H9 (cell line): ENCODE measurements around the gene SLC35F3. TPM values are rescaled to one million over a fixed set of nuclear protein-coding genes. Genes with fewer than 3 reads are reported as not detected.

ENCODE experiments used
- DNase-seq: peaks from one replicate; pipeline ENCODE4 v3.0.0-alpha.2; 2017
- H2AFZ ChIP-seq: one replicate; pipeline ENCODE4 v1.6.1; 2013; ENCODE audit warnings: mild to moderate bottlenecking, low read length, control low read depth, moderate library complexity
- H2AK5ac ChIP-seq: 2 replicates; pipeline ENCODE4 v1.6.1; 2013; ENCODE audit warnings: low read length, control low read depth, mixed read lengths; ENCODE audit not compliant: insufficient read length
- H2BK120ac ChIP-seq: one replicate; pipeline ENCODE4 v1.6.1; 2013; ENCODE audit warnings: low read depth, mild to moderate bottlenecking, low read length, control low read depth, inconsistent platforms; ENCODE audit not compliant: poor library complexity, severe bottlenecking
- H2BK12ac ChIP-seq: 2 replicates; pipeline ENCODE4 v1.6.1; 2013; ENCODE audit warnings: low read length, control low read depth, mixed read lengths, low read depth; ENCODE audit not compliant: insufficient read length
- H2BK15ac ChIP-seq: 2 replicates; pipeline ENCODE4 v1.6.1; 2013; ENCODE audit warnings: low read depth, low read length, control low read depth
- H2BK20ac ChIP-seq: one replicate; pipeline ENCODE4 v1.6.1; 2013; ENCODE audit warnings: low read depth, mild to moderate bottlenecking, low read length, control low read depth, inconsistent platforms; ENCODE audit not compliant: poor library complexity, severe bottlenecking
- H2BK5ac ChIP-seq: 2 replicates; pipeline ENCODE4 v1.6.1; 2013; ENCODE audit warnings: low read length, control low read depth, mixed read lengths; ENCODE audit not compliant: insufficient read length
- H3K14ac ChIP-seq: 2 replicates; pipeline ENCODE4 v1.6.1; 2013; ENCODE audit warnings: low read length, control low read depth; ENCODE audit not compliant: insufficient read depth
- H3K18ac ChIP-seq: 2 replicates; pipeline ENCODE4 v1.6.1; 2013; ENCODE audit warnings: low read depth, mild to moderate bottlenecking, mixed read lengths, low read length, control low read depth; ENCODE audit not compliant: insufficient read length
- H3K23ac ChIP-seq: 2 replicates; pipeline ENCODE4 v1.6.1; 2013; ENCODE audit warnings: low read length, control low read depth, mixed read lengths, low read depth; ENCODE audit not compliant: insufficient read length
- H3K23me2 ChIP-seq: 2 replicates; pipeline ENCODE4 v1.6.1; 2013; ENCODE audit warnings: low read depth, mild to moderate bottlenecking, mixed read lengths, low read length, control low read depth; ENCODE audit not compliant: insufficient read length, poor library complexity, severe bottlenecking
- H3K27ac ChIP-seq: 2 replicates; pipeline ENCODE4 v1.5.1; 2013; ENCODE audit warnings: low read length, control low read depth, mixed read lengths, low read depth; ENCODE audit not compliant: insufficient read length
- H3K27me3 ChIP-seq: 2 replicates; pipeline ENCODE4 v1.6.1; 2013; ENCODE audit warnings: low read length, control low read depth, inconsistent platforms; ENCODE audit not compliant: insufficient read depth
- H3K4ac ChIP-seq: 2 replicates; pipeline ENCODE4 v1.6.1; 2013; ENCODE audit warnings: low read depth, mild to moderate bottlenecking, control low read depth, inconsistent platforms, low read length, moderate library complexity
- H3K4me1 ChIP-seq: 2 replicates; pipeline ENCODE4 v1.6.1; 2013; ENCODE audit warnings: low read length, control low read depth, inconsistent platforms; ENCODE audit not compliant: insufficient read depth
- H3K4me2 ChIP-seq: 2 replicates; pipeline ENCODE4 v1.6.1; 2013; ENCODE audit warnings: low read length, control low read depth, mixed read lengths; ENCODE audit not compliant: insufficient read length, insufficient read depth
- H3K56ac ChIP-seq: 2 replicates; pipeline ENCODE4 v1.6.1; 2013; ENCODE audit warnings: low read depth, mild to moderate bottlenecking, mixed read lengths, low read length, control low read depth; ENCODE audit not compliant: insufficient read length
- H3K79me1 ChIP-seq: 2 replicates; pipeline ENCODE4 v1.6.1; 2013; ENCODE audit warnings: low read depth, mild to moderate bottlenecking, moderate library complexity, low read length, control low read depth, inconsistent platforms; ENCODE audit not compliant: insufficient read depth, poor library complexity, severe bottlenecking
- H3K79me2 ChIP-seq: 2 replicates; pipeline ENCODE4 v1.6.1; 2013; ENCODE audit warnings: low read length, control low read depth, inconsistent platforms; ENCODE audit not compliant: insufficient read depth
- H3K9ac ChIP-seq: 2 replicates; pipeline ENCODE4 v1.6.1; 2013; ENCODE audit warnings: low read length, control low read depth, mixed read lengths; ENCODE audit not compliant: insufficient read length; ENCODE audit errors: extremely low read depth
- H3K9me3 ChIP-seq: one replicate; pipeline ENCODE4 v1.6.1; 2013; ENCODE audit warnings: low read depth, low read length, inconsistent platforms; ENCODE audit not compliant: control insufficient read depth
- H3T11ph ChIP-seq: one replicate; pipeline ENCODE4 v1.6.1; 2013; ENCODE audit warnings: mild to moderate bottlenecking, low read length, control low read depth, inconsistent platforms
- H4K20me1 ChIP-seq: one replicate; pipeline ENCODE4 v1.6.1; 2013; ENCODE audit not compliant: control insufficient read depth, insufficient read length, insufficient read depth
- H4K5ac ChIP-seq: 2 replicates; pipeline ENCODE4 v1.6.1; 2013; ENCODE audit warnings: low read depth, mild to moderate bottlenecking, mixed read lengths, low read length, control low read depth; ENCODE audit not compliant: insufficient read length
- H4K8ac ChIP-seq: replicated peaks from 2 replicates; pipeline ENCODE4 v1.6.1; 2013; ENCODE audit warnings: low read length, control low read depth, mixed read lengths, low read depth; ENCODE audit not compliant: insufficient read length
- H4K91ac ChIP-seq: 2 replicates; pipeline ENCODE4 v1.6.1; 2013; ENCODE audit warnings: low read depth, mild to moderate bottlenecking, moderate library complexity, mixed read lengths, low read length, control low read depth; ENCODE audit not compliant: insufficient read length
- H3K27ac Mint-ChIP-seq, 3 experiments: 2 replicates in 2 of 3; 3 replicates in 1 of 3; pipeline ENCODE4 v1.8.0; 2020 to 2021; ENCODE audit warnings: mixed read lengths in 3 of 3, mild to moderate bottlenecking in 1 of 3, moderate library complexity in 1 of 3
- H3K27me3 Mint-ChIP-seq: 2 replicates; pipeline ENCODE4 v1.8.0; 2021; ENCODE audit warnings: low read depth, mild to moderate bottlenecking, moderate library complexity, mixed read lengths
- H3K36me3 Mint-ChIP-seq, 3 experiments: 2 replicates in 2 of 3; 3 replicates in 1 of 3; pipeline ENCODE4 v1.8.0; 2020 to 2021; ENCODE audit warnings: low read depth in 3 of 3, mixed read lengths in 3 of 3; ENCODE audit not compliant: insufficient read depth in 1 of 3
- H3K4me1 Mint-ChIP-seq, 2 experiments: 2 replicates each; pipeline ENCODE4 v1.8.0; 2020; ENCODE audit warnings: mixed read lengths in 2 of 2
- H3K4me3 Mint-ChIP-seq, 2 experiments: 2 replicates in 1 of 2; 3 replicates in 1 of 2; pipeline ENCODE4 v1.8.0; 2020 to 2021; ENCODE audit warnings: mild to moderate bottlenecking in 2 of 2, mixed read lengths in 2 of 2, moderate library complexity in 1 of 2
- H3K9me3 Mint-ChIP-seq, 2 experiments: 2 replicates in 1 of 2; 3 replicates in 1 of 2; pipeline ENCODE4 v1.8.0; 2020; ENCODE audit warnings: mild to moderate bottlenecking in 2 of 2, mixed read lengths in 2 of 2, moderate library complexity in 1 of 2
- WGBS: extraction: QIAGEN DNeasy Blood & Tissue Kit; methylation state at CpG from one replicate; pipeline ENCODE4 v1.1.7; 2013; ENCODE audit warnings: missing lambda C conversion rate, low lambda C conversion rate, mixed read lengths; ENCODE audit not compliant: insufficient read length; ENCODE audit errors: extremely low coverage; 5-methylcytosine and 5-hydroxymethylcytosine counted together
- total RNA-seq: library from RNA; stranded (reverse); gene quantifications from 2 replicates; pipeline ENCODE4 v1.2.1, GENCODE V29; 2021
- TF ChIP-seq, protein P1 (sequence below): fragments of 200-600 bp; sonication (generic); conservative IDR thresholded peaks from 3 replicates; pipeline ENCODE4 v1.8.0; 2021; ENCODE audit warnings: antibody characterized with exemption, mild to moderate bottlenecking

SLC35F3 gene
- total RNA-seq, 1 experiment from 2014 or later: 0.81 TPM

DNA sequence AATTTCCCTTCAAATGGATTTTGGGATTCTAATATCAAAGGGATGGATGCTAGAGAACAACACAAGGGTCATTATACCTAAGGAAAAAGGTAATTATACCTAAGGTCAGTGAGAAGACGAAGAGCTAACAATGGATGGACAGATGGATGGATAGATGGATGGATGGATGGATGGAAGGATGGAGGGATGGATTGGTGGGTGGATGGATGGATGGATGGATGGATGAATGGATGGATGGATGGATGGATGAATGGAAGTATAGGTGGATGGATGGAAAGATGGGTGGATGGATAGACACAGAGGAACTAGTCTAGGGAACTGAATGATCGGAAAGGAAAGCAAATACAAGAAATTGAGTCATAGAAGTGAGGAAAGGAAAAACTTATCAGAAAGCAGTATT lies 34.0 kb downstream of the SLC35F3 start:
- no peak overlapping the region for H3K4me3 Mint-ChIP-seq
- no peaks in the 10 kb centered on the region for H3K4me1 Mint-ChIP-seq
- Histone ChIP-seq H3K23ac (no peak overlapping the region), H4K8ac (no peak overlapping the region), H3K18ac (no peak overlapping the region), H3K79me2 (no peaks in the 10 kb centered on the region), H3K56ac (no peak overlapping the region), H2AFZ (no peak overlapping the region), H3K9ac (no peak overlapping the region), H3K14ac (no peak overlapping the region), H2AK5ac (no peak overlapping the region), H2BK12ac (no peak overlapping the region), H4K5ac (no peak overlapping the region), H2BK15ac (no peak overlapping the region), H4K91ac (no peak overlapping the region), H3K79me1 (no peaks in the 10 kb centered on the region), H2BK120ac (no peak overlapping the region), H3K4me2 (no peak overlapping the region), H3K4ac (no peak overlapping the region), H2BK5ac (no peak overlapping the region), H2BK20ac (no peak overlapping the region), H3K4me1 (no peaks in the 10 kb centered on the region), H3K27me3 (no peaks in the 10 kb centered on the region), H3T11ph (no peak overlapping the region), H3K23me2 (no peaks in the 10 kb centered on the region), H3K27ac (no peak overlapping the region), H4K20me1 (no peaks in the 10 kb centered on the region), H3K9me3 (no peaks in the 10 kb centered on the region)
- no CpG with 5 or more reads among the region's 2 CpGs for WGBS
- DNase-seq: no peak
- H3K27ac Mint-ChIP-seq: no peak overlapping the region
- H3K9me3 Mint-ChIP-seq: no peaks in the 10 kb centered on the region
- TF ChIP-seq, protein P1, sequence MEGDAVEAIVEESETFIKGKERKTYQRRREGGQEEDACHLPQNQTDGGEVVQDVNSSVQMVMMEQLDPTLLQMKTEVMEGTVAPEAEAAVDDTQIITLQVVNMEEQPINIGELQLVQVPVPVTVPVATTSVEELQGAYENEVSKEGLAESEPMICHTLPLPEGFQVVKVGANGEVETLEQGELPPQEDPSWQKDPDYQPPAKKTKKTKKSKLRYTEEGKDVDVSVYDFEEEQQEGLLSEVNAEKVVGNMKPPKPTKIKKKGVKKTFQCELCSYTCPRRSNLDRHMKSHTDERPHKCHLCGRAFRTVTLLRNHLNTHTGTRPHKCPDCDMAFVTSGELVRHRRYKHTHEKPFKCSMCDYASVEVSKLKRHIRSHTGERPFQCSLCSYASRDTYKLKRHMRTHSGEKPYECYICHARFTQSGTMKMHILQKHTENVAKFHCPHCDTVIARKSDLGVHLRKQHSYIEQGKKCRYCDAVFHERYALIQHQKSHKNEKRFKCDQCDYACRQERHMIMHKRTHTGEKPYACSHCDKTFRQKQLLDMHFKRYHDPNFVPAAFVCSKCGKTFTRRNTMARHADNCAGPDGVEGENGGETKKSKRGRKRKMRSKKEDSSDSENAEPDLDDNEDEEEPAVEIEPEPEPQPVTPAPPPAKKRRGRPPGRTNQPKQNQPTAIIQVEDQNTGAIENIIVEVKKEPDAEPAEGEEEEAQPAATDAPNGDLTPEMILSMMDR: no peak
- peaks cover 22% of the 10 kb centered on the region for H3K27me3 Mint-ChIP-seq
- H3K36me3 Mint-ChIP-seq: no peaks in the 10 kb centered on the region
